Lung (tissue), 16 donors: ENCODE data around the gene HSPB7. TPM values are rescaled to one million over a fixed set of nuclear protein-coding genes. Genes with fewer than 3 reads are reported as not detected.

Experiments used
- ATAC-seq: fragments of 200-7000 bp; cut with Tn5 transposase; one replicate; pipeline ENCODE4 v1.9.1; 2020; ENCODE audit warnings: moderate number of reproducible peaks; ENCODE audit not compliant: insufficient read depth, low FRiP score
- DNase-seq, 3 donors: peaks; one replicate each; pipeline ENCODE4 v3.0.0-alpha.2; 2013 to 2017
- H3K27ac ChIP-seq, 2 donors: one replicate each; pipeline ENCODE4 v1.5.1; 2013; ENCODE audit warnings: mild to moderate bottlenecking in 2 of 2, moderate library complexity in 2 of 2, control low read depth in 1 of 2, inconsistent platforms in 1 of 2, low read depth in 1 of 2, low read length in 1 of 2
- H3K27me3 ChIP-seq, 3 donors: one replicate each; pipeline ENCODE4 v1.5.1; 2013; ENCODE audit warnings: low read length in 2 of 3; ENCODE audit not compliant: control insufficient read depth in 3 of 3, insufficient read depth in 3 of 3
- H3K36me3 ChIP-seq, 4 donors: one replicate each; pipeline ENCODE4 v1.5.1; 2013; ENCODE audit warnings: low read length in 4 of 4, mild to moderate bottlenecking in 1 of 4, moderate library complexity in 1 of 4; ENCODE audit not compliant: control insufficient read depth in 4 of 4, insufficient read depth in 4 of 4
- H3K4me1 ChIP-seq, 5 donors: one replicate each; pipeline ENCODE4 v1.5.1; 2013; ENCODE audit warnings: low read length in 5 of 5, mild to moderate bottlenecking in 2 of 5, moderate library complexity in 1 of 5; ENCODE audit not compliant: control insufficient read depth in 5 of 5, insufficient read depth in 5 of 5
- H3K4me3 ChIP-seq: one replicate; pipeline ENCODE4 v1.5.1; 2013; ENCODE audit warnings: mild to moderate bottlenecking, control low read depth, moderate library complexity
- H3K9ac ChIP-seq, 2 donors: one replicate each; pipeline ENCODE4 v1.5.1; 2013; ENCODE audit warnings: low read length in 2 of 2, control low read depth in 1 of 2; ENCODE audit not compliant: insufficient read depth in 1 of 2
- H3K9me3 ChIP-seq, 4 donors: one replicate each; pipeline ENCODE4 v1.5.1; 2013; ENCODE audit warnings: low read length in 3 of 4, mild to moderate bottlenecking in 1 of 4, moderate library complexity in 1 of 4; ENCODE audit not compliant: control insufficient read depth in 4 of 4, insufficient read depth in 3 of 4
- CTCF ChIP-seq: IDR thresholded peaks from 2 replicates; pipeline ENCODE4 v1.5.1; 2012; ENCODE audit warnings: mild to moderate bottlenecking; ENCODE audit errors: control extremely low read depth, extremely low read depth
- WGBS, 2 donors: extraction: QIAGEN DNeasy Blood & Tissue Kit; methylation state at CpG; one replicate each; pipeline ENCODE4 v1.1.7; 2013; 5-methylcytosine and 5-hydroxymethylcytosine counted together
- long read RNA-seq, 5 donors: transcript quantifications; one replicate each; lab custom pipeline, GENCODE V29; 2026
- polyA plus RNA-seq, 2 donors: library from polyadenylated mRNA; stranded (reverse); fragments of 200-250 nt; gene quantifications; one replicate each; pipeline ENCODE4 v1.2.1, GENCODE V29; 2013
- total RNA-seq, 2 donors: library from RNA; depleted of rRNA in 1 of 2; stranded (reverse); fragments of >200 nt in 1 of 2; gene quantifications; one replicate each; pipeline ENCODE4 v1.2.1, GENCODE V29; 2014 to 2021
- donor health status: control.
- donor health status: control.
- donor health status: Bipolar disorder and iron deficiency.
- donor health status: healthy.
- donor health status: DM: yes; HTN: yes; CAD: no.

Gene HSPB7
- total RNA-seq (10 to 100 TPM in 1 of 2 donors, 1 to 10 TPM in 1; 2.4 to 34.2 TPM), polyA plus RNA-seq (10 to 100 TPM; 11.2 to 11.5 TPM)
- long read RNA-seq, donor 1, partial matches to known transcripts, result 0 of 3 reads
- long read RNA-seq, donor 1, other reads (novel, unspliced or antisense), result 0 of 3 reads
- long read RNA-seq, donor 2, result 0 reads
- long read RNA-seq, donor 3, result 0 reads
- long read RNA-seq, donor 4, partial matches to known transcripts, result 0 of 2 reads
- long read RNA-seq, donor 4, other reads (novel, unspliced or antisense), result 0 of 2 reads
- long read RNA-seq, donor 5, partial matches to known transcripts, result 0 of 3 reads
- long read RNA-seq, donor 5, other reads (novel, unspliced or antisense), result 0 of 3 reads

DNA sequence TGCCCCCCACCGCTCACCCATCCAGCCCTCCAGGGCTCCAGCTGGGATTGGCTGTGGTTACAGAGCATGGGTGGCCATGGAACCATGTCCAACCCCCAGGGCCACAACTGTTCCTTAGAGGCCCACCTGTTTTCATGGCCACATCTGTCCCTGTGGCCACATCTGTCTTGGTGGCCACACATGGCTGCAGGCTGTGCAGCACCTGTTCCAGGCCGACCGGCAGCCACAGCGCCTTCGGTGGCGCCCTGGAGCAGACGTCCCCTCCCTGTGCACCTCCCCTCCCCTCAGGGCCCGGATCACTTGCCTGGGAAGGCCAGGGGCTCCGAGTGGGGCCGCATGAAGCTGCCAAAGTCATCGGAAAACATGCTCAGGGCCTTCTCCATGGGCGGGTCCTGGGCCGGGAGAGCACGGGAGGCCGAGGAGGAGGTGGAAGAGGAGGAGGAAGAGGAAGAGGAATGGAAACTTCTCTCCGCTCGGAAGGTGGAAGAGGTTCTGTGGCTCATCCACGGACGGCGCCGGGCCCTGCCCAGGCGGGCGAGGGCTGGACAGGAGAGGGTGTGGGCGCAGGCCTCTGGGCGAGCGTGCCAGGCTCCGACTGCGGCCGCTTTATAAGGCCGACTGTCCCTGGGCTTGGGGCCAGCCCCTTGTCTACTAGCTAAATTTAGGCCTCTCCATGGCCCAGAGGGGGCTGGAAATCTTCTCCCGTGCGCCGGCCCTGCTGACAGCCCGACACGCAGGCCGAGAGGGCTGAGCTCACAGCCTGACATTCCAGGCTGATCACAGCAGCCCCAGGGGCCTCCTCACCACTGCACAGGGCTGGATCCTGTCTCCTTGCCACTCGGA lies at the start of gene HSPB7:
TSS of gene HSPB7 (minus strand) at position 583 of the 843 bp plus-strand sequence. CDS start at position 503, 80 bp downstream.
- no peak for TF ChIP-seq CTCF
- no peaks in the 10 kb centered on the region for H3K27me3 ChIP-seq
- H3K9me3 ChIP-seq, result no peaks in the 10 kb centered on the region
- ATAC-seq (peak; percentile 60), DNase-seq (peak; percentile 79 to 82 (median 79))
- H3K4me1 ChIP-seq, result peaks cover 0 to 32% (median 9%) of the 10 kb centered on the region in 5 donors
- 43 to 73% methylated on average over 36 to 37 of the region's 37 CpGs for WGBS, 2 donors
- H3K4me3 ChIP-seq, result peak within 1 kb of the TSS; percentile 0
- no peaks in the 10 kb centered on the region for H3K36me3 ChIP-seq
- H3K27ac ChIP-seq, result peak within 1 kb of the TSS; percentile 25 to 97
- H3K9ac ChIP-seq, result peak within 1 kb of the TSS in 1 of 2 donors; percentile 83

DNA sequence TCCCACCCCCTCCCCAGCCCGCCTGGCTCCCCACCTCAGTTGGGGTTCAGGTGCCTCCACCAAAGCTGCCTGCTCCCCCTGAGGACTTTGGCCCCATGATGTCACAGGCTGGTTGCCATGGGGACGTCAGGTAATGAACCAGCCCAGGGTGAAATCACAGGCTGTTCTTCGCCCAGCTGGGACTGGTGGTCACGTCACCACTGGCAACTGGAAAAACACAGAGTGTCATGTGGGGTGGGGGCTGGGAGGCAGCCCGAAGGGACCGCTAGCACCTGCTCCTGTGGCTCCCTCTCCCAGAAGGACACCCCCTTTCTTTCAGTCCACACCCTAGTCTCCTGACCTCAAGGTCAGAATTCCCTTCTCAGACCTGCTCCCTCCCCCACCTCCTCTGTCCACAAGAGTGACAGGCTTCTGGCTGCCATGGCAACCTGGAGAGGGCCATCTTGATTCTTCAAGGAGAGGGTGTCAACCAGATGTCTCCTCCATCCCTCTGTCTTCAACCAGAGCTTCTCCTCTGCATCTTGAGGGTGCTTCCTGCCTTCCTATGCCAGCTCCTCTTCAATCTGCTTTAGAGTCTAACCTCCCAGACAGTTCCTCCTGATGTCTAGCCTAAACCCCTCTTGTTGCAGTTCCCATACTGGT lies 49.4 kb upstream of the HSPB7 start:
- TF ChIP-seq CTCF, result no peak
- H3K4me3 ChIP-seq, result no peak overlapping the region
- no peaks in the 10 kb centered on the region for H3K36me3 ChIP-seq
- DNase-seq (peak in 1 of 3 donors; percentile 51), ATAC-seq (no peak)
- no peak overlapping the region for H3K27ac ChIP-seq
- no peak overlapping the region for H3K9ac ChIP-seq
- WGBS, 2 donors, result 66 to 76% methylated on average over 5 to 6 of the region's 6 CpGs
- no peaks in the 10 kb centered on the region for H3K9me3 ChIP-seq
- peaks cover 0 to under 1% (median 0%) of the 10 kb centered on the region in 3 donors for H3K27me3 ChIP-seq
- peaks cover 0 to 6% (median 4%) of the 10 kb centered on the region in 5 donors for H3K4me1 ChIP-seq

GRCh38 chr1:16066245-16066644 lies 48.4 kb upstream of the HSPB7 start:
- Histone ChIP-seq H3K27me3 (no peaks in the 10 kb centered on the region), H3K4me3 (no peak overlapping the region), H3K9ac (no peak overlapping the region), H3K36me3 (no peaks in the 10 kb centered on the region), H3K4me1 (peaks cover 0 to 6% (median 4%) of the 10 kb centered on the region in 5 donors), H3K9me3 (no peaks in the 10 kb centered on the region), H3K27ac (no peak overlapping the region)
- WGBS, 2 donors, result 88 to 90% methylated on average over 4 of the region's 4 CpGs
- ATAC-seq (no peak), DNase-seq (no peak)
- no peak for TF ChIP-seq CTCF
